LNCAP (cell line): ENCODE results near the gene CMTM6.

ENCODE experiments used
- CTCF ChIP-seq: fragments of 450-650 bp; IDR thresholded peaks from 2 replicates; pipeline ENCODE4 v1.5.1; 2017; ENCODE audit warnings: mild to moderate bottlenecking

Gene CMTM6

GRCh38 chr3:32449691-32450090 lies 53.0 kb downstream of the CMTM6 start:
- TF ChIP-seq CTCF = no peak

- no peak for TF ChIP-seq CTCF
Measured at GRCh38 chr3:32448686-32449474, 53.8 kb downstream of the CMTM6 start.

GRCh38 chr3:32447865-32448400 lies 54.7 kb downstream of the CMTM6 start:
- no peak for TF ChIP-seq CTCF

- TF ChIP-seq CTCF = no peak
Measured at GRCh38 chr3:32443478-32443877, 59.2 kb downstream of the CMTM6 start.

- no peak for TF ChIP-seq CTCF
Measured at GRCh38 chr3:32442766-32443165, 59.9 kb downstream of the CMTM6 start.

- TF ChIP-seq CTCF = no peak
Measured at GRCh38 chr3:32440611-32441350, 61.9 kb downstream of the CMTM6 start.

DNA sequence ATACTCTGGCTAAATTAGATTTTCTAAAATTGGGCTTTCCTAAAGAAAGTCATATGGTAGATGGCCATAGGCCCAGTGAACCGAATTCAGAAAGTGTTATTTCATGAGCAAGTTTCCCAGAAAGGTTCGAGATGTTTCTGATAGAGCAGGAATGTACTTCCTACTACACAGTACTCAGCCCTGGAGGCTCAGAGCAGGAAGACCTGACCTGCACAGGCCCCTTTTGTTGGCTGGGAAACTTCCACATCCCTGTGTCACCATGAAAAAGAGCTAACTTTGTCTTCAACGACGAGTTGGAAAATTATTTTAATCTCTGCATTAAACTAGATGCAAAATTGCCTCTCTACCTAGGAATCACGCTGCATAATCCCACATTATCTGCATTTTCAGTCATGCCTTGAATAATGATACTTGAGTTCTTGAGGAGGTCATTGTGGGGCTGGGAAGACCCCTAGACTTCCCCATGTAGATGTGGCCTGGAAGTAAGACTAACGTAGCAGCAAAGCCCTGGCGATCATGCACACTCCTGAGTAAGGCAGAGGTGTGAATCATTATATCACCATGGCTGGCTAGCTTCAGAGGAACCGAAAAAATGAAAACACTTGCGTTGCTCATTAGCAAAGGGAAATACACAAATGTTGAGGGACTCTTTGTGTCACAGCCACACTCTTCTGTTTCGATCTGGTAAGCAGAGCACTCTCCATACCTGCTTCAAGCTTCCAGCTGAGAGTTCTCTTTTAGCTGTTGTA lies 63.9 kb downstream of the CMTM6 start:
- TF ChIP-seq CTCF = no peak
